Upper lobe of left lung (tissue), 6 donors: ENCODE results near the gene TTC7B. TPM values are rescaled to one million over a fixed set of nuclear protein-coding genes. Genes with fewer than 3 reads are reported as not detected.

Experiments
- ATAC-seq, 2 donors: fragments of 200-7000 bp; cut with Tn5 transposase; one replicate each; pipeline ENCODE4 v1.9.1; 2022; ENCODE audit warnings: mild to moderate bottlenecking in 2 of 2, moderate library complexity in 2 of 2; ENCODE audit not compliant: low FRiP score in 2 of 2
- DNase-seq, 2 donors: peaks; one replicate each; pipeline ENCODE4 v3.0.0-alpha.2; 2019 to 2020
- H3K27ac ChIP-seq, 4 donors: fragments of 200-600 bp; sonication (generic); one replicate each; pipeline ENCODE4 v1.5.1; 2016 to 2019
- H3K27me3 ChIP-seq, 4 donors: fragments of 200-600 bp; sonication (generic); one replicate each; pipeline ENCODE4 v1.5.1; 2017 to 2019
- H3K36me3 ChIP-seq, 4 donors: fragments of 200-600 bp; sonication (generic); one replicate each; pipeline ENCODE4 v1.5.1; 2016 to 2019
- H3K4me1 ChIP-seq, 4 donors: fragments of 200-600 bp; sonication (generic); one replicate each; pipeline ENCODE4 v1.5.1; 2018 to 2019
- H3K4me3 ChIP-seq, 4 donors: fragments of 200-600 bp; sonication (generic); one replicate each; pipeline ENCODE4 v1.5.1; 2017 to 2019; ENCODE audit warnings: mild to moderate bottlenecking in 2 of 4, moderate library complexity in 1 of 4
- H3K9me3 ChIP-seq, 4 donors: fragments of 200-600 bp; sonication (generic); one replicate each; pipeline ENCODE4 v1.5.1; 2018 to 2019
- CTCF ChIP-seq, 6 experiments: fragments of 450-650 bp in 4 of 6; fragments of 200-600 bp in 2 of 6; sonication (generic) in 2 of 6; IDR thresholded peaks; one replicate each; pipeline ENCODE4 v1.5.1; 2016 to 2019; ENCODE audit warnings: antibody characterized with exemption in 6 of 6
- EP300 ChIP-seq, 4 donors: sonication (generic); formaldehyde crosslinking; IDR thresholded peaks; one replicate each; pipeline ENCODE4 v1.5.1; 2017; ENCODE audit warnings: antibody characterized with exemption in 4 of 4, control low read depth in 2 of 4
- POLR2A ChIP-seq, 4 donors: fragments of 450-650 bp; IDR thresholded peaks; one replicate each; pipeline ENCODE4 v1.5.1; 2016 to 2017; ENCODE audit warnings: antibody characterized with exemption in 4 of 4, mild to moderate bottlenecking in 2 of 4
- POLR2AphosphoS5 ChIP-seq, 2 donors: sonication (generic); formaldehyde crosslinking; IDR thresholded peaks; one replicate each; pipeline ENCODE4 v1.5.1; 2017; ENCODE audit warnings: antibody characterized with exemption in 2 of 2
- WGBS, 2 donors: methylation state at CpG; one replicate each; pipeline ENCODE4 v1.1.5; 2017 to 2018; 5-methylcytosine and 5-hydroxymethylcytosine counted together
- total RNA-seq, 6 donors: library from RNA; depleted of rRNA in 4 of 6; stranded (reverse); fragments of >200 nt in 4 of 6; gene quantifications; one replicate each; pipeline versions ENCODE4 v1.1.0 to v1.2.1, GENCODE V29; 2016 to 2021
- donor health status: DM: no; HTN: no; CAD: no; lungs with moderate emphysema.
- donor health status: DM: no; HTN: yes; CAD: no; lungs with severe emphysema.

TTC7B gene
- total RNA-seq, 6 donors from 2014 or later = 13.5 to 87.3 (median 37.5) TPM

GRCh38 chr14:90799420-90799819 is 16.8 kb downstream of the TTC7B start:
- DNase-seq (no peak), ATAC-seq (no peak)
- H3K36me3 ChIP-seq = no peaks in the 10 kb centered on the region
- no peaks in the 10 kb centered on the region for H3K27me3 ChIP-seq
- TF ChIP-seq POLR2A (IDR thresholded peaks at IDR 0.05) = no peak
- TF ChIP-seq CTCF (IDR thresholded peaks at IDR 0.05) = no peak
- no peak for TF ChIP-seq POLR2AphosphoS5 (IDR thresholded peaks at IDR 0.05)
- no peak for TF ChIP-seq EP300 (IDR thresholded peaks at IDR 0.05)
- no peak overlapping the region for H3K4me3 ChIP-seq
- H3K27ac ChIP-seq = no peak overlapping the region
- peaks cover 9 to 40% (median 15%) of the 10 kb centered on the region in 4 donors for H3K4me1 ChIP-seq
- WGBS, 2 donors = 84 to 94% methylated on average over 5 of the region's 5 CpGs
- H3K9me3 ChIP-seq = no peaks in the 10 kb centered on the region

- no peak for ATAC-seq
- Histone ChIP-seq H3K9me3 (no peaks in the 10 kb centered on the region), H3K4me3 (no peak overlapping the region), H3K36me3 (no peaks in the 10 kb centered on the region), H3K27ac (peak overlapping the region in 1 of 4 donors; percentile 1), H3K27me3 (no peaks in the 10 kb centered on the region), H3K4me1 (peaks cover 0 to 26% (median 10%) of the 10 kb centered on the region in 4 donors)
- no peak for DNase-seq
- TF ChIP-seq POLR2AphosphoS5 (IDR thresholded peaks at IDR 0.05) = no peak
- no peak for TF ChIP-seq CTCF (IDR thresholded peaks at IDR 0.05)
- no peak for TF ChIP-seq EP300 (IDR thresholded peaks at IDR 0.05)
- no peak for TF ChIP-seq POLR2A (IDR thresholded peaks at IDR 0.05)
- WGBS, 2 donors = 85 to 89% methylated on average over 12 to 13 of the region's 13 CpGs
Observed at GRCh38 chr14:90797919-90798318, 18.3 kb downstream of the TTC7B start.

GRCh38 chr14:90797451-90797850 is 18.8 kb downstream of the TTC7B start:
- H3K4me3 ChIP-seq = no peak overlapping the region
- ATAC-seq (no peak), DNase-seq (no peak)
- H3K27ac ChIP-seq = peak overlapping the region in 2 of 4 donors; percentile 72 to 76
- H3K4me1 ChIP-seq = peaks cover 0 to 26% (median 10%) of the 10 kb centered on the region in 4 donors
- TF ChIP-seq EP300 (IDR thresholded peaks at IDR 0.05) (no peak), CTCF (IDR thresholded peaks at IDR 0.05) (no peak), POLR2A (IDR thresholded peaks at IDR 0.05) (no peak), POLR2AphosphoS5 (IDR thresholded peaks at IDR 0.05) (no peak)
- no peaks in the 10 kb centered on the region for H3K36me3 ChIP-seq
- 45 to 60% methylated on average over 3 of the region's 3 CpGs for WGBS, 2 donors
- H3K9me3 ChIP-seq = no peaks in the 10 kb centered on the region
- no peaks in the 10 kb centered on the region for H3K27me3 ChIP-seq

GRCh38 chr14:90796329-90796728 is 19.9 kb downstream of the TTC7B start:
- Histone ChIP-seq H3K4me1 (peaks cover 0 to 22% (median 10%) of the 10 kb centered on the region in 4 donors), H3K36me3 (no peaks in the 10 kb centered on the region), H3K9me3 (no peaks in the 10 kb centered on the region), H3K27me3 (no peaks in the 10 kb centered on the region), H3K27ac (peak overlapping the region; percentile 48 to 76 (median 62)), H3K4me3 (no peak overlapping the region)
- no peak for TF ChIP-seq POLR2AphosphoS5 (IDR thresholded peaks at IDR 0.05)
- no peak for TF ChIP-seq EP300 (IDR thresholded peaks at IDR 0.05)
- no peak for TF ChIP-seq CTCF (IDR thresholded peaks at IDR 0.05)
- no peak for TF ChIP-seq POLR2A (IDR thresholded peaks at IDR 0.05)
- 23 to 65% methylated on average over 2 of the region's 2 CpGs for WGBS, 2 donors
- ATAC-seq (peak in 1 of 2 donors; percentile 76), DNase-seq (no peak)

GRCh38 chr14:90795744-90796143 is 20.5 kb downstream of the TTC7B start:
- H3K9me3 ChIP-seq = no peaks in the 10 kb centered on the region
- H3K4me3 ChIP-seq = no peak overlapping the region
- peak overlapping the region; percentile 17 to 76 (median 48) for H3K27ac ChIP-seq
- no peaks in the 10 kb centered on the region for H3K36me3 ChIP-seq
- WGBS, 2 donors = 52 to 56% methylated on average over 6 to 8 of the region's 8 CpGs
- no peaks in the 10 kb centered on the region for H3K27me3 ChIP-seq
- no peak for ATAC-seq
- H3K4me1 ChIP-seq = peaks cover 0 to 22% (median 10%) of the 10 kb centered on the region in 4 donors
- TF ChIP-seq CTCF (IDR thresholded peaks at IDR 0.05) (no peak), POLR2AphosphoS5 (IDR thresholded peaks at IDR 0.05) (no peak), EP300 (IDR thresholded peaks at IDR 0.05) (no peak), POLR2A (IDR thresholded peaks at IDR 0.05) (no peak)
- DNase-seq = no peak
